ENCODE results near the gene ATP7B.

- TF ChIP-seq GATA3 (IDR thresholded peaks at IDR 0.05; ENCODE audit: low read depth, low read length) (no peak), GATA2 (IDR thresholded peaks at IDR 0.05; ENCODE audit: low read depth, low read length) (no peak)
Observed at GRCh38 chr13:52048516-52048915, 37.3 kb upstream of the ATP7B start.

Measured in SH-SY5Y (cell line).